T-helper 2 cell treated with Interferon-gamma antibody and Interleukin-4, amounts not matched to agents 100 ng/mL and 5 ng/mL, for 36 hours (primary cell): ENCODE data around the gene NSUN2. TPM values are rescaled to one million over a fixed set of nuclear protein-coding genes. Genes with fewer than 3 reads are reported as not detected.
"Not testable (repeated sequence)": the region's sequence is repeated elsewhere in the genome, so short reads cannot be mapped to it uniquely, and the experiment has no call there.

Experiments used
- intact Hi-C: fragments of 100-400 bp; cut with micrococcal nuclease; formaldehyde crosslinking; loops from one replicate; pipeline ENCODE4 v1.15.1; 2023
- total RNA-seq: library from RNA; stranded (reverse); gene quantifications from 2 replicates; pipeline ENCODE4 v1.2.3, GENCODE V29; 2022

The NSUN2 gene
- 90.1 and 92.2 TPM in 2 replicates for total RNA-seq

GRCh38 chr5:6632888-6633468, at the start of gene NSUN2, which contains the start of gene SRD5A1:
Gene NSUN2, minus strand, starts transcription at chr5:6633044. Its CDS starts 65 bp downstream, at chr5:6632979.
Gene SRD5A1, plus strand, starts transcription at chr5:6633440. Its CDS starts 137 bp downstream, at chr5:6633577.
- intact Hi-C loops, result loop anchor here (1.0 to 5.0 kb wide), 8 partner anchors 80 to 1224 kb away; partner anchors contain the start of genes ICE1, MED10 and TENT4A

- intact Hi-C loops, result no loop called here
These were observed 49.4 kb upstream of the NSUN2 start for GRCh38 chr5:6682239-6682638.

- intact Hi-C loops, result no loop called here
These were observed 48.8 kb upstream of the NSUN2 start for GRCh38 chr5:6681682-6682081.

GRCh38 chr5:6680922-6681321, 48.1 kb upstream of the NSUN2 start:
- intact Hi-C loops, result no loop called here

GRCh38 chr5:6678385-6678784, 45.5 kb upstream of the NSUN2 start:
- intact Hi-C loops, result no loop called here

- intact Hi-C loops, result no loop called here
These were observed 43.9 kb upstream of the NSUN2 start for GRCh38 chr5:6676702-6677101.

- intact Hi-C loops, result no loop called here
These were observed 43.1 kb upstream of the NSUN2 start for GRCh38 chr5:6675784-6676491.

GRCh38 chr5:6674886-6675285, 42.0 kb upstream of the NSUN2 start:
- intact Hi-C loops, result no loop called here

GRCh38 chr5:6674421-6674820, 41.6 kb upstream of the NSUN2 start:
- intact Hi-C loops, result no loop called here

GRCh38 chr5:6673963-6674362, 41.1 kb upstream of the NSUN2 start:
- intact Hi-C loops, result no loop called here

GRCh38 chr5:6673031-6673430, 40.2 kb upstream of the NSUN2 start:
- intact Hi-C loops, result no loop called here

GRCh38 chr5:6668717-6669116, 35.9 kb upstream of the NSUN2 start:
- intact Hi-C loops, result not testable (repeated sequence)

- intact Hi-C loops, result no loop called here
These were observed 34.8 kb upstream of the NSUN2 start for GRCh38 chr5:6667648-6668047.

GRCh38 chr5:6666762-6667161, 33.9 kb upstream of the NSUN2 start:
- intact Hi-C loops, result no loop called here

GRCh38 chr5:6660688-6661087, 27.8 kb upstream of the NSUN2 start:
- intact Hi-C loops, result no loop called here

- intact Hi-C loops, result no loop called here
These were observed 27.3 kb upstream of the NSUN2 start for GRCh38 chr5:6659941-6660684.

GRCh38 chr5:6656680-6657079, 23.8 kb upstream of the NSUN2 start:
- intact Hi-C loops, result no loop called here

- intact Hi-C loops, result no loop called here
These were observed 22.6 kb upstream of the NSUN2 start for GRCh38 chr5:6655432-6655831.

- intact Hi-C loops, result no loop called here
These were observed 19.2 kb upstream of the NSUN2 start for GRCh38 chr5:6652025-6652424.

GRCh38 chr5:6649681-6650080, 16.8 kb upstream of the NSUN2 start:
- intact Hi-C loops, result no loop called here

- intact Hi-C loops, result no loop called here
These were observed 16.3 kb upstream of the NSUN2 start for GRCh38 chr5:6649186-6649585.
